GM21423 (cell line): ENCODE results near the gene ANO7.

Experiments used
- ATAC-seq: cut with Tn5 transposase; IDR thresholded peaks from one replicate; pipeline ENCODE4 v1.9.1; 2021; ENCODE audit warnings: mild to moderate bottlenecking, moderate library complexity; ENCODE audit not compliant: unreplicated experiment

ANO7 gene

GRCh38 chr2:241156971-241157441 is 31.5 kb upstream of the ANO7 start:
- ATAC-seq, result no peak

- no peak for ATAC-seq
Observed at GRCh38 chr2:241157841-241158545, 30.5 kb upstream of the ANO7 start.

- no peak for ATAC-seq
Observed at GRCh38 chr2:241158546-241158900, 30.0 kb upstream of the ANO7 start.

GRCh38 chr2:241159116-241159515 is 29.4 kb upstream of the ANO7 start:
- no peak for ATAC-seq

- no peak for ATAC-seq
Observed at GRCh38 chr2:241160318-241160717, 28.2 kb upstream of the ANO7 start.

GRCh38 chr2:241161646-241162281 is 26.7 kb upstream of the ANO7 start:
- ATAC-seq, result no peak

GRCh38 chr2:241163601-241164118 is 24.8 kb upstream of the ANO7 start:
- ATAC-seq, result no peak

- no peak for ATAC-seq
Observed at GRCh38 chr2:241168366-241168765, 20.1 kb upstream of the ANO7 start.

- no peak for ATAC-seq
Observed at GRCh38 chr2:241173557-241173956, 14.9 kb upstream of the ANO7 start.

- no peak for ATAC-seq
Observed at GRCh38 chr2:241177526-241178334, 10.7 kb upstream of the ANO7 start.

- ATAC-seq, result no peak
Observed at GRCh38 chr2:241178961-241179360, 9.5 kb upstream of the ANO7 start.

GRCh38 chr2:241179899-241180298 is 8.6 kb upstream of the ANO7 start:
- ATAC-seq, result no peak

GRCh38 chr2:241180495-241180894 is 8.0 kb upstream of the ANO7 start:
- no peak for ATAC-seq

GRCh38 chr2:241182126-241182525 is 6.4 kb upstream of the ANO7 start:
- ATAC-seq, result no peak

GRCh38 chr2:241182531-241183133 is 5.8 kb upstream of the ANO7 start:
- no peak for ATAC-seq

- ATAC-seq, result no peak
Observed at GRCh38 chr2:241183221-241183620, 5.3 kb upstream of the ANO7 start.

- ATAC-seq, result no peak
Observed at GRCh38 chr2:241184901-241185300, 3.6 kb upstream of the ANO7 start.

- ATAC-seq, result no peak
Observed at GRCh38 chr2:241185961-241186360, 2.5 kb upstream of the ANO7 start.

GRCh38 chr2:241187101-241187917 is 1.2 kb upstream of the ANO7 start:
- ATAC-seq, result no peak

GRCh38 chr2:241187918-241188234 is 601 bp upstream of the ANO7 start:
- ATAC-seq, result no peak
